DND-41 (cell line): ENCODE measurements around the gene IL1B.

Experiments
- ATAC-seq: fragments of 200-7000 bp; cut with Tn5 transposase; 3 replicates; pipeline ENCODE4 v1.9.1; 2021; ENCODE audit warnings: low read depth; ENCODE audit not compliant: insufficient read depth
- DNase-seq: peaks from one replicate; pipeline ENCODE4 v3.0.0-alpha.2; 2020
- H2AFZ ChIP-seq: 2 replicates; pipeline ENCODE4 v1.6.0; 2012; ENCODE audit warnings: low read depth, low read length
- H3K27ac ChIP-seq: 2 replicates; pipeline ENCODE4 v1.5.1; 2012; ENCODE audit warnings: low read length, inconsistent platforms
- H3K27me3 ChIP-seq: fragments of 200-600 bp; sonication (generic); 2 replicates; pipeline ENCODE4 v1.6.0; 2012; ENCODE audit warnings: low read length, mild to moderate bottlenecking, inconsistent platforms; ENCODE audit not compliant: insufficient read depth, poor library complexity
- H3K36me3 ChIP-seq: 2 replicates; pipeline ENCODE4 v1.5.1; 2012; ENCODE audit warnings: low read length, inconsistent platforms; ENCODE audit not compliant: insufficient read depth
- H3K4me1 ChIP-seq: 2 replicates; pipeline ENCODE4 v1.5.1; 2012; ENCODE audit warnings: mild to moderate bottlenecking, low read length; ENCODE audit not compliant: insufficient read depth
- H3K4me2 ChIP-seq: 2 replicates; pipeline ENCODE4 v1.6.0; 2012; ENCODE audit warnings: mild to moderate bottlenecking, moderate library complexity, low read length, inconsistent platforms; ENCODE audit not compliant: insufficient read depth
- H3K4me3 ChIP-seq, 2 experiments: fragments of 200-600 bp in 1 of 2; shearing (Covaris generic) in 1 of 2; 2 replicates each; pipeline ENCODE4 v1.5.1; 2012 to 2016; ENCODE audit warnings: inconsistent platforms in 2 of 2, low read length in 2 of 2, mild to moderate bottlenecking in 2 of 2, low read depth in 1 of 2, moderate library complexity in 1 of 2
- H3K79me2 ChIP-seq: 2 replicates; pipeline ENCODE4 v1.6.0; 2012; ENCODE audit warnings: low read length, inconsistent platforms; ENCODE audit not compliant: insufficient read depth
- H3K9ac ChIP-seq: 2 replicates; pipeline ENCODE4 v1.6.0; 2012; ENCODE audit warnings: low read depth, mild to moderate bottlenecking, inconsistent platforms, low read length, moderate library complexity
- H3K9me3 ChIP-seq: 2 replicates; pipeline ENCODE4 v1.5.1; 2012; ENCODE audit warnings: low read length, moderate library complexity, mild to moderate bottlenecking, inconsistent platforms; ENCODE audit not compliant: insufficient read depth, severe bottlenecking
- H4K20me1 ChIP-seq: 2 replicates; pipeline ENCODE4 v1.6.0; 2012; ENCODE audit warnings: low read length; ENCODE audit not compliant: insufficient read depth
- CTCF ChIP-seq: IDR thresholded peaks from 2 replicates; pipeline ENCODE4 v1.5.1; 2012; ENCODE audit warnings: borderline replicate concordance, low read length, moderate library complexity, mild to moderate bottlenecking; ENCODE audit not compliant: poor library complexity, severe bottlenecking; ENCODE audit errors: extremely low read depth
- EZH2 ChIP-seq: IDR thresholded peaks from 3 replicates; pipeline ENCODE4 v1.6.1; 2012; ENCODE audit warnings: borderline replicate concordance, low read depth, mild to moderate bottlenecking, moderate library complexity, low read length, inconsistent platforms; ENCODE audit not compliant: severe bottlenecking

IL1B gene

GRCh38 chr2:112811841-112812306 lies 24.7 kb downstream of the IL1B start:
- no peak for DNase-seq
- H3K9me3 ChIP-seq: no peaks in the 10 kb centered on the region

GRCh38 chr2:112811276-112811831 lies 25.2 kb downstream of the IL1B start:
- H3K4me2 ChIP-seq: no peak overlapping the region
- no peaks in the 10 kb centered on the region for H3K79me2 ChIP-seq
- H3K4me1 ChIP-seq: no peaks in the 10 kb centered on the region
- H3K4me3 ChIP-seq: no peak overlapping the region
- no peak overlapping the region for H2AFZ ChIP-seq
- no peaks in the 10 kb centered on the region for H4K20me1 ChIP-seq
- DNase-seq (no peak), ATAC-seq (no peak)
- H3K27me3 ChIP-seq: peaks cover 7% of the 10 kb centered on the region
- H3K9ac ChIP-seq: no peak overlapping the region
- no peak overlapping the region for H3K27ac ChIP-seq
- no peaks in the 10 kb centered on the region for H3K9me3 ChIP-seq
- TF ChIP-seq CTCF (no peak), EZH2 (no peak)
- no peaks in the 10 kb centered on the region for H3K36me3 ChIP-seq

More at GRCh38 chr2:112811841-112812306, 24.7 kb downstream of the IL1B start:
- no peak for ATAC-seq
- H2AFZ ChIP-seq: no peak overlapping the region
- H3K27ac ChIP-seq: no peak overlapping the region
- no peaks in the 10 kb centered on the region for H3K36me3 ChIP-seq
- no peaks in the 10 kb centered on the region for H4K20me1 ChIP-seq
- H3K9ac ChIP-seq: no peak overlapping the region
- TF ChIP-seq CTCF (no peak), EZH2 (no peak)
- no peaks in the 10 kb centered on the region for H3K4me1 ChIP-seq
- no peak overlapping the region for H3K4me2 ChIP-seq
- peaks cover 7% of the 10 kb centered on the region for H3K27me3 ChIP-seq
- H3K79me2 ChIP-seq: no peaks in the 10 kb centered on the region
- no peak overlapping the region for H3K4me3 ChIP-seq

- no peaks in the 10 kb centered on the region for H3K9me3 ChIP-seq
- DNase-seq (no peak), ATAC-seq (no peak)
- TF ChIP-seq EZH2: no peak
- TF ChIP-seq CTCF: no peak
- no peak overlapping the region for H3K4me3 ChIP-seq
- H3K79me2 ChIP-seq: no peaks in the 10 kb centered on the region
- no peak overlapping the region for H3K4me2 ChIP-seq
- H3K4me1 ChIP-seq: no peaks in the 10 kb centered on the region
- no peak overlapping the region for H3K9ac ChIP-seq
- H2AFZ ChIP-seq: no peak overlapping the region
- H3K27me3 ChIP-seq: peaks cover 7% of the 10 kb centered on the region
- H4K20me1 ChIP-seq: no peaks in the 10 kb centered on the region
- H3K36me3 ChIP-seq: no peaks in the 10 kb centered on the region
- no peak overlapping the region for H3K27ac ChIP-seq
These were observed 27.5 kb downstream of the IL1B start for GRCh38 chr2:112809112-112809511.

GRCh38 chr2:112807233-112807807 lies 29.3 kb downstream of the IL1B start:
- no peak overlapping the region for H2AFZ ChIP-seq
- no peaks in the 10 kb centered on the region for H3K27me3 ChIP-seq
- H3K79me2 ChIP-seq: no peaks in the 10 kb centered on the region
- no peak overlapping the region for H3K4me3 ChIP-seq
- H3K36me3 ChIP-seq: no peaks in the 10 kb centered on the region
- DNase-seq: no peak
- H3K4me2 ChIP-seq: no peak overlapping the region
- H3K9me3 ChIP-seq: no peaks in the 10 kb centered on the region
- no peaks in the 10 kb centered on the region for H4K20me1 ChIP-seq
- H3K4me1 ChIP-seq: no peaks in the 10 kb centered on the region
- H3K9ac ChIP-seq: no peak overlapping the region
- no peak overlapping the region for H3K27ac ChIP-seq
- TF ChIP-seq CTCF (no peak), EZH2 (no peak)
- no peak for ATAC-seq
